ENCODE data around the gene ETNK2. TPM values are rescaled to one million over a fixed set of nuclear protein-coding genes. Genes with fewer than 3 reads are reported as not detected.

The ETNK2 gene
- total RNA-seq, 1 donor from 2014 or later: 8.2 TPM

GRCh38 chr1:204093781-204094180 lies 58.1 kb downstream of the ETNK2 start:
- FAIRE-seq: no peak
- no peaks in the 10 kb centered on the region for H3K27me3 Mint-ChIP-seq (ENCODE audit: low read depth, unreplicated experiment)

GRCh38 chr1:204093421-204093717 lies 58.5 kb downstream of the ETNK2 start:
- Mint-ChIP-seq H3K4me1 (ENCODE audit: low read depth, unreplicated experiment) (peaks cover 6% of the 10 kb centered on the region), H3K36me3 (ENCODE audit: low read depth, unreplicated experiment) (peaks cover 4% of the 10 kb centered on the region), H3K27ac (ENCODE audit: unreplicated experiment) (no peak overlapping the region), H3K9me3 (ENCODE audit: unreplicated experiment) (no peaks in the 10 kb centered on the region), H3K27me3 (ENCODE audit: low read depth, unreplicated experiment) (no peaks in the 10 kb centered on the region), H3K4me3 (ENCODE audit: unreplicated experiment) (no peak overlapping the region)
- no peak for TF ChIP-seq EZH2 (IDR thresholded peaks at IDR 0.05; ENCODE audit: insufficient read depth, low read length)
- no peak for TF ChIP-seq CTCF (IDR thresholded peaks at IDR 0.05; ENCODE audit: insufficient read depth, low read depth, low read length)
- H3K4me2 ChIP-seq (ENCODE audit: low read length): no peak overlapping the region
- H3K79me2 ChIP-seq (ENCODE audit: insufficient read depth, low read length): no peaks in the 10 kb centered on the region
- no peak overlapping the region for H3K4me3 ChIP-seq (ENCODE audit: insufficient read depth, low read depth, low read length)
- H3K27me3 ChIP-seq (ENCODE audit: insufficient read depth, low read length): no peaks in the 10 kb centered on the region
- DNase-seq (ENCODE audit: low read depth) (no peak), FAIRE-seq (no peak)
- no peak overlapping the region for H3K27ac ChIP-seq (ENCODE audit: low read depth, low read length)
- no peak overlapping the region for H2AFZ ChIP-seq (ENCODE audit: low read depth, low read length)
- no peaks in the 10 kb centered on the region for H3K4me1 ChIP-seq (ENCODE audit: insufficient read depth, low read length)
- H3K36me3 ChIP-seq (ENCODE audit: insufficient read depth, low read length): no peaks in the 10 kb centered on the region
- peaks cover 7% of the 10 kb centered on the region for H4K20me1 ChIP-seq (ENCODE audit: insufficient read depth, low read length)
- H3K9me3 ChIP-seq (ENCODE audit: insufficient read depth, low read depth, low read length): no peaks in the 10 kb centered on the region
- H3K9ac ChIP-seq (ENCODE audit: low read length): no peak overlapping the region

More at GRCh38 chr1:204093781-204094180, 58.1 kb downstream of the ETNK2 start:
- H3K9me3 ChIP-seq (ENCODE audit: insufficient read depth, low read depth, low read length): no peaks in the 10 kb centered on the region
- Mint-ChIP-seq H3K27ac (ENCODE audit: unreplicated experiment) (no peak overlapping the region), H3K36me3 (ENCODE audit: low read depth, unreplicated experiment) (peaks cover 4% of the 10 kb centered on the region), H3K9me3 (ENCODE audit: unreplicated experiment) (no peaks in the 10 kb centered on the region), H3K4me1 (ENCODE audit: low read depth, unreplicated experiment) (peaks cover 6% of the 10 kb centered on the region), H3K4me3 (ENCODE audit: unreplicated experiment) (no peak overlapping the region)
- H3K36me3 ChIP-seq (ENCODE audit: insufficient read depth, low read length): no peaks in the 10 kb centered on the region
- H4K20me1 ChIP-seq (ENCODE audit: insufficient read depth, low read length): peaks cover 7% of the 10 kb centered on the region
- H3K9ac ChIP-seq (ENCODE audit: low read length): no peak overlapping the region
- DNase-seq (ENCODE audit: low read depth): no peak
- no peaks in the 10 kb centered on the region for H3K79me2 ChIP-seq (ENCODE audit: insufficient read depth, low read length)
- H3K4me2 ChIP-seq (ENCODE audit: low read length): no peak overlapping the region
- TF ChIP-seq CTCF (IDR thresholded peaks at IDR 0.05; ENCODE audit: insufficient read depth, low read depth, low read length) (no peak), EZH2 (IDR thresholded peaks at IDR 0.05; ENCODE audit: insufficient read depth, low read length) (no peak)
- H2AFZ ChIP-seq (ENCODE audit: low read depth, low read length): no peak overlapping the region
- no peaks in the 10 kb centered on the region for H3K4me1 ChIP-seq (ENCODE audit: insufficient read depth, low read length)
- H3K4me3 ChIP-seq (ENCODE audit: insufficient read depth, low read depth, low read length): no peak overlapping the region
- H3K27me3 ChIP-seq (ENCODE audit: insufficient read depth, low read length): no peaks in the 10 kb centered on the region
- H3K27ac ChIP-seq (ENCODE audit: low read depth, low read length): no peak overlapping the region

GRCh38 chr1:204092632-204093420 lies 59.0 kb downstream of the ETNK2 start:
- no peaks in the 10 kb centered on the region for H3K79me2 ChIP-seq (ENCODE audit: insufficient read depth, low read length)
- no peak overlapping the region for H3K4me3 ChIP-seq (ENCODE audit: insufficient read depth, low read depth, low read length)
- Mint-ChIP-seq H3K27me3 (ENCODE audit: low read depth, unreplicated experiment) (no peaks in the 10 kb centered on the region), H3K36me3 (ENCODE audit: low read depth, unreplicated experiment) (peaks cover 4% of the 10 kb centered on the region), H3K27ac (ENCODE audit: unreplicated experiment) (no peak overlapping the region), H3K4me1 (ENCODE audit: low read depth, unreplicated experiment) (peaks cover 6% of the 10 kb centered on the region), H3K4me3 (ENCODE audit: unreplicated experiment) (no peak overlapping the region), H3K9me3 (ENCODE audit: unreplicated experiment) (no peaks in the 10 kb centered on the region)
- no peaks in the 10 kb centered on the region for H3K36me3 ChIP-seq (ENCODE audit: insufficient read depth, low read length)
- no peak overlapping the region for H3K27ac ChIP-seq (ENCODE audit: low read depth, low read length)
- no peak overlapping the region for H2AFZ ChIP-seq (ENCODE audit: low read depth, low read length)
- TF ChIP-seq CTCF (IDR thresholded peaks at IDR 0.05; ENCODE audit: insufficient read depth, low read depth, low read length): no peak
- TF ChIP-seq EZH2 (IDR thresholded peaks at IDR 0.05; ENCODE audit: insufficient read depth, low read length): no peak
- FAIRE-seq (no peak), DNase-seq (ENCODE audit: low read depth) (no peak)
- no peaks in the 10 kb centered on the region for H3K4me1 ChIP-seq (ENCODE audit: insufficient read depth, low read length)
- H4K20me1 ChIP-seq (ENCODE audit: insufficient read depth, low read length): peaks cover 7% of the 10 kb centered on the region
- H3K9ac ChIP-seq (ENCODE audit: low read length): no peak overlapping the region
- no peaks in the 10 kb centered on the region for H3K27me3 ChIP-seq (ENCODE audit: insufficient read depth, low read length)
- H3K4me2 ChIP-seq (ENCODE audit: low read length): no peak overlapping the region
- H3K9me3 ChIP-seq (ENCODE audit: insufficient read depth, low read depth, low read length): no peaks in the 10 kb centered on the region
